ENCODE measurements around the gene MAIP1. TPM values are rescaled to one million over a fixed set of nuclear protein-coding genes. Genes with fewer than 3 reads are reported as not detected.
"Not testable (repeated sequence)": the region's sequence is repeated elsewhere in the genome, so short reads cannot be mapped to it uniquely, and the experiment has no call there.

The MAIP1 gene, protein sequence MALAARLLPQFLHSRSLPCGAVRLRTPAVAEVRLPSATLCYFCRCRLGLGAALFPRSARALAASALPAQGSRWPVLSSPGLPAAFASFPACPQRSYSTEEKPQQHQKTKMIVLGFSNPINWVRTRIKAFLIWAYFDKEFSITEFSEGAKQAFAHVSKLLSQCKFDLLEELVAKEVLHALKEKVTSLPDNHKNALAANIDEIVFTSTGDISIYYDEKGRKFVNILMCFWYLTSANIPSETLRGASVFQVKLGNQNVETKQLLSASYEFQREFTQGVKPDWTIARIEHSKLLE
- total RNA-seq (2014; rRNA removed; shearing (Covaris generic)), result 17.9 and 31.8 TPM in 2 replicates

DNA sequence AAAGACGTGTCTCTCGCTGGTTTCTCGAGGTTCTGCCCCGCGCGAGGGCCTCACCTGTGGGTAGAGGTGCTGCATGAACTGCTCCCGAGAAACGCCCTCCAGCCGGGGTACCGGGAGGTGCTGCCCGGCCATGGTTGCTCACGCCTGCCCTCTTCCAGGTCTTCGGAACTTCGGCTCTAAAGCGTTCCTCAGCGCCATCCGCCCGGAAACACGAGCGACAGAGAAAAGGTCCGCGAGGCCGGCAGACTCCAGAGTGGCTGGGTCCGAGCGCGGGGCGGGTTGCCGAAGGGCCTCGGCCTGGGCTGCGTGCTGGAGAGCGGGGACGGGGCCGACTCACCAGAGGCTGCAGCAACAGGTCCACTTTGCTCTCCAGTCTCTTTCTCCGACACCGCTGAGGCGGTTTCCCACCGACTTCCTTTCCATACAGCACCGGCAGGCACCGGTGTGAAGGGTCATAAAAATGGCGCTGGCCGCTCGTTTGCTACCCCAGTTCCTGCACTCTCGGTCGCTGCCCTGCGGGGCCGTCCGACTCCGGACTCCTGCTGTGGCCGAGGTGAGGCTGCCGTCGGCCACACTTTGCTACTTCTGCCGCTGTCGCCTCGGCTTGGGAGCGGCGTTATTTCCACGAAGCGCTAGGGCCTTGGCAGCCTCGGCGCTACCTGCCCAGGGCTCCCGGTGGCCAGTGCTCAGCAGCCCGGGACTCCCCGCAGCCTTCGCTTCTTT lies at the start of gene MAIP1, which contains the start of gene TYW5:
MAIP1 (plus strand) TSS at position 244 of the 723 bp plus-strand sequence; CDS start at position 461, 217 bp downstream.
TYW5 (minus strand) TSS at position 153 of the 723 bp plus-strand sequence; CDS start at position 132, 21 bp downstream.
- peaks cover 20% of the 10 kb centered on the region for H3K4me1 ChIP-seq (replicated peaks)
- no peaks in the 10 kb centered on the region for H3K27me3 ChIP-seq (replicated peaks)
- H3K4me3 ChIP-seq, result peak within 1 kb of the TSS; percentile 76
- peak; percentile 81 to 90 for DNase-seq (ENCODE audit: low read depth in 1 of 2, low spot score in 2 of 2)
- H3K27ac ChIP-seq, result peak within 1 kb of the TSS; percentile 77
- H3K9me3 ChIP-seq (replicated peaks), result no peaks in the 10 kb centered on the region
- H3K36me3 ChIP-seq, result peaks cover 47% of the 10 kb centered on the region

DNA sequence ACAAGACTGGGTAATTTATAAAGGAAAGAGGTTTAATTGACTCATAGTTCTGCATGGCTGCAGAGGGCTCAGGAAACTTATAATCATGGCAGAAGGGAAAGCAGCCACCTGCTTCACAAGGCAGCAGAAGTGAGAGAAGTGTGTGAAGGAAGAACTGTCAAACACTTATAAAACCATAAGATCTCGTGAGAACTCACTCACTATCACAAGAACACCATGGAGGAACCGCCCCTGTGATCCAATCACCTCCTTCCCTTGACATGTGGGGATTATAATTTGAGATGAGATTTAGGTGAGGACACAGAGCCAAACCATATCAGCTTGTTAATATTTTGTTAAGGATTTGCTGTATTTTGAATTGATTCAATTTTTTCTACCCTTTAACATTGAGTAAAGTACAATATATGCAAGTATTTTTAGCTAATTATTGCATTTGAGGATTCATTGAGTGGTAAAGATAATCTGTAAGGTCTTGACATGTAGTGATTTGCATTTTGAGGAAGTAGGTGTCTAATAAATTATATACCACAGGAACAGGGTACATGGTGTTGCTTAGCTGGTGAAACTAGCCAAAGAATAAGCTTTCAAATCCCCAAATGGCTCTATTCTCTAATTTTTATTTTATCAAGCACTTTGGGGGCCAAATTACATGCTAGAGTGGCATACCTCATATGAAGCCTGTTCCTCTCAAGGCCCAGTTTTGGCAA lies 48.2 kb upstream of the MAIP1 start:
- Histone ChIP-seq H3K27ac (no peak overlapping the region), H3K9me3 (replicated peaks) (no peaks in the 10 kb centered on the region), H3K27me3 (replicated peaks) (no peaks in the 10 kb centered on the region), H3K4me3 (no peak overlapping the region), H3K36me3 (peaks cover 6% of the 10 kb centered on the region), H3K4me1 (replicated peaks) (peaks cover 5% of the 10 kb centered on the region)
- no peak for DNase-seq (ENCODE audit: low read depth in 1 of 2, low spot score in 2 of 2)

- H3K9me3 ChIP-seq (replicated peaks), result no peaks in the 10 kb centered on the region
- peak overlapping the region; percentile 90 for H3K27ac ChIP-seq
- no peaks in the 10 kb centered on the region for H3K27me3 ChIP-seq (replicated peaks)
- peaks cover 22% of the 10 kb centered on the region for H3K36me3 ChIP-seq
- H3K4me3 ChIP-seq, result peak overlapping the region; percentile 87
- peaks cover 9% of the 10 kb centered on the region for H3K4me1 ChIP-seq (replicated peaks)
- DNase-seq (ENCODE audit: low read depth in 1 of 2, low spot score in 2 of 2), result no peak
Measured at GRCh38 chr2:199910338-199911051, 44.9 kb upstream of the MAIP1 start.

- H3K36me3 ChIP-seq, result peaks cover 29% of the 10 kb centered on the region
- peak; percentile 98 to 99 for DNase-seq (ENCODE audit: low read depth in 1 of 2, low spot score in 2 of 2)
- H3K9me3 ChIP-seq (replicated peaks), result no peaks in the 10 kb centered on the region
- H3K27me3 ChIP-seq (replicated peaks), result no peaks in the 10 kb centered on the region
- peak within 1 kb of the TSS; percentile 90 for H3K27ac ChIP-seq
- peak within 1 kb of the TSS; percentile 87 for H3K4me3 ChIP-seq
- peaks cover 9% of the 10 kb centered on the region for H3K4me1 ChIP-seq (replicated peaks)
Measured at GRCh38 chr2:199911052-199911876, 44.1 kb upstream of the MAIP1 start, which contains the start of gene C2orf69. Gene C2orf69, plus strand, starts transcription at chr2:199911293. Its CDS starts 146 bp downstream, at chr2:199911439.

DNA sequence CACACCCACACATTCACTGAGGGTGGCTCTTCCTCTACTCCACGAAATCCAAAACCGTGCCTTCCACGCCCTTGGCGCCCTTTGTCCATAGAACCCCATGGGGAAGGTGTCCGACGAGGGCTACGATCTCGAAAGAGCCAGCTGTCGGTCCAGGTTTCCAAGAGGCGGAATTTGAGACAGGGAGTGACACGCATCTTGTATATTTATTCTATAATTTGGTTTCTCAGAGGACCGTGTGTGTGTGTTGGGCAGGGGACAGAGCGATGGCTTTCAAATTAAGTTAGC lies 43.6 kb upstream of the MAIP1 start:
- Histone ChIP-seq H3K27ac (peak overlapping the region; percentile 90), H3K36me3 (peaks cover 34% of the 10 kb centered on the region), H3K9me3 (replicated peaks) (peaks cover 4% of the 10 kb centered on the region; the same call in 1 of the 2 replicates), H3K4me3 (peak overlapping the region; percentile 87), H3K4me1 (replicated peaks) (peaks cover 9% of the 10 kb centered on the region), H3K27me3 (replicated peaks) (no peaks in the 10 kb centered on the region)
- no peak for DNase-seq (ENCODE audit: low read depth in 1 of 2, low spot score in 2 of 2)

DNA sequence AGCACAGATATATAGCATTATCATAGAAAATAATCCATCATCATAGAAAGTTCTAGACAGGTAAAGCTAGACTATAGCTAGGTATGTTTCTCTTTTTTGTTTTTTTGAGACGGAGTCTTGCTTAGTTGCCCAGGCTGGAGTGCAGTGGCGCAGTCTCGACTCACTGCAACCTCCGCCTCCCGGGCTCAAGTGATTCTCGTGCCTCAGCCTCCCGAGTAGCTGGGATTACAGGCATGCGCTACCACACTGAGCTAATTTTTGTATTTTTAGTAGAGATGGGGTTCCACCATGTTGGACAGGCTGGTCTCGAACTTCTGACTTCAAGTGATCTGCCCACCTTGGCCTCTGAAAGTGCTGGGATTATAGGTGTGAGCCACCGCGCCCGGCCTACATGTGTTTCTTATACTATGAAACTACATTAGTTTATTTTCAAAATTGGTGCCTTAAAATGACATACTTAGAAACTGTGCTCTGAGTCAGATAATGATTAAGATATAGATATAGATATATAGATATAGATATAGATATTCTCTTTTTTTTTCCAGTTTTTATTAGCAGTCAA lies 42.7 kb upstream of the MAIP1 start:
- H3K4me1 ChIP-seq (replicated peaks); H3K27me3 ChIP-seq (replicated peaks); H3K27ac ChIP-seq; DNase-seq (ENCODE audit: low read depth in 1 of 2, low spot score in 2 of 2); H3K9me3 ChIP-seq (replicated peaks): not testable (repeated sequence)
- peaks cover 43% of the 10 kb centered on the region for H3K36me3 ChIP-seq
- H3K4me3 ChIP-seq, result peak overlapping the region; percentile 87

GRCh38 chr2:199914372-199914958 lies 40.9 kb upstream of the MAIP1 start:
- no peak for DNase-seq (ENCODE audit: low read depth in 1 of 2, low spot score in 2 of 2)
- H3K27me3 ChIP-seq (replicated peaks), result no peaks in the 10 kb centered on the region
- peaks cover 8% of the 10 kb centered on the region; the same call in 1 of the 2 replicates for H3K9me3 ChIP-seq (replicated peaks)
- H3K4me1 ChIP-seq (replicated peaks), result peaks cover 9% of the 10 kb centered on the region
- H3K36me3 ChIP-seq, result peaks cover 61% of the 10 kb centered on the region
- no peak overlapping the region for H3K4me3 ChIP-seq
- no peak overlapping the region for H3K27ac ChIP-seq

GRCh38 chr2:199916980-199917379 lies 38.4 kb upstream of the MAIP1 start:
- H3K9me3 ChIP-seq (replicated peaks), result peaks cover 8% of the 10 kb centered on the region; the same call in 1 of the 2 replicates
- peaks cover 4% of the 10 kb centered on the region for H3K4me1 ChIP-seq (replicated peaks)
- no peak for DNase-seq (ENCODE audit: low read depth in 1 of 2, low spot score in 2 of 2)
- no peaks in the 10 kb centered on the region for H3K27me3 ChIP-seq (replicated peaks)
- no peak overlapping the region for H3K27ac ChIP-seq
- no peak overlapping the region for H3K4me3 ChIP-seq
- H3K36me3 ChIP-seq, result peaks cover 59% of the 10 kb centered on the region

DNA sequence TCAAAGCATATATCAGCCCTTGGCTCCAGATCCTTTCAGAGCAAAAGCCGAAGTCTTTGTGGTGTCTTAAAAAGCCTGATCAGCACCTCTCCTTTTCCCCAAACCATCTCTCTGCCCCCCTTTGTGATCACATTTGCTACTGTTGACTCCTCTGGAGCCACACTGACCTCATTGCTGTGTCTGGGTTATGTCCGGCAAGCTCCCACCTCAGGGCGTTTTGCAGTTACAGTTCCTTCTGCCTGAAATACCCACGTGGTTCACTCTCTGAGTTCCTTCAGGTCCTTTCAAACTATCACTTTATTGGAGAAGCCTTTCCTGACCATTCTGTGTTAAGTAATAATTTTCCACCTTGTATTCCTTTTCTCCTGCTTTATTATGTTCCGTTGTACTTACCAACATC lies 32.5 kb upstream of the MAIP1 start:
- H3K4me1 ChIP-seq (replicated peaks), result no peaks in the 10 kb centered on the region
- H3K9me3 ChIP-seq (replicated peaks), result no peaks in the 10 kb centered on the region
- no peaks in the 10 kb centered on the region for H3K27me3 ChIP-seq (replicated peaks)
- peaks cover 49% of the 10 kb centered on the region for H3K36me3 ChIP-seq
- DNase-seq (ENCODE audit: low read depth in 1 of 2, low spot score in 2 of 2), result no peak
- H3K27ac ChIP-seq, result no peak overlapping the region
- no peak overlapping the region for H3K4me3 ChIP-seq

GRCh38 chr2:199923924-199924323 lies 31.5 kb upstream of the MAIP1 start:
- Histone ChIP-seq H3K36me3 (peaks cover 45% of the 10 kb centered on the region), H3K4me3 (no peak overlapping the region), H3K4me1 (replicated peaks) (no peaks in the 10 kb centered on the region), H3K27me3 (replicated peaks) (no peaks in the 10 kb centered on the region), H3K9me3 (replicated peaks) (no peaks in the 10 kb centered on the region), H3K27ac (no peak overlapping the region)
- DNase-seq (ENCODE audit: low read depth in 1 of 2, low spot score in 2 of 2), result no peak

GRCh38 chr2:199926806-199927205 lies 28.6 kb upstream of the MAIP1 start:
- Histone ChIP-seq H3K27ac (no peak overlapping the region), H3K4me1 (replicated peaks) (no peaks in the 10 kb centered on the region), H3K36me3 (peaks cover 50% of the 10 kb centered on the region), H3K9me3 (replicated peaks) (no peaks in the 10 kb centered on the region), H3K4me3 (no peak overlapping the region), H3K27me3 (replicated peaks) (no peaks in the 10 kb centered on the region)
- no peak for DNase-seq (ENCODE audit: low read depth in 1 of 2, low spot score in 2 of 2)

- Histone ChIP-seq H3K4me3 (no peak overlapping the region), H3K27me3 (replicated peaks) (no peaks in the 10 kb centered on the region), H3K9me3 (replicated peaks) (no peaks in the 10 kb centered on the region), H3K27ac (no peak overlapping the region), H3K4me1 (replicated peaks) (no peaks in the 10 kb centered on the region), H3K36me3 (peaks cover 56% of the 10 kb centered on the region)
- DNase-seq (ENCODE audit: low read depth in 1 of 2, low spot score in 2 of 2), result no peak
Measured at GRCh38 chr2:199928226-199928625, 27.2 kb upstream of the MAIP1 start.

Data from SJSA1 (cell line).